WI38 (cell line): ENCODE data around the gene MYH7.
"Not testable (repeated sequence)": the region's sequence is repeated elsewhere in the genome, so short reads cannot be mapped to it uniquely, and the experiment has no call there.

ENCODE experiments used
- H3K4me3 ChIP-seq: 2 replicates; pipeline ENCODE4 v1.5.1; 2011; ENCODE audit warnings: low read depth, mild to moderate bottlenecking, control low read depth, low read length
- TF ChIP-seq, protein P1 (sequence below): IDR thresholded peaks from 2 replicates; pipeline ENCODE4 v1.5.1; 2012; ENCODE audit warnings: low read depth, mild to moderate bottlenecking, control low read depth, low read length

MYH7 gene

DNA sequence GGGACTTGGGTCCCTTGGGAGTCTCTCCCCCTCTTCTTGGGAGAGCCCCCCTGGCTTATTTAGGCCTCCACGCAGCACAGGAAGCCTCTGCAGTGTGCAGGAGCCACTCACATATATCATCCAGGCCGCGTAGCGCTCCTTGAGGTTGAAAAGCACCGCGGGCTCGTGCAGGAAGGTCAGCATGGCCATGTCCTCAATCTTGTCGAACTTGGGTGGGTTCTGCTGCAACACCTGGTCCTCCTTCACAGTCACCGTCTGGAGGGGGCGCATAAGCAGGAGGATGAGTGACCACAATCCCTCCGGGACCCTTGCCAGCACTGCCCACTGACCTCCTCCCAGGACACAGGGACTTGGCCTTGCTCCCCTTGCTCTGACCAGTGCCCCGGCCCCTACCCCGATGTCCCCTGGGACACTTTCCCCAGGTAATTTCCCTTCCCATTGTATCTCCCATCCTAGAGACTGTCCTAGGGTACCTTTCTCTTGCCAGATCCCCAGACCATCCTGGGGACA lies 29.9 kb downstream of the MYH7 start:
- TF ChIP-seq, protein P1, sequence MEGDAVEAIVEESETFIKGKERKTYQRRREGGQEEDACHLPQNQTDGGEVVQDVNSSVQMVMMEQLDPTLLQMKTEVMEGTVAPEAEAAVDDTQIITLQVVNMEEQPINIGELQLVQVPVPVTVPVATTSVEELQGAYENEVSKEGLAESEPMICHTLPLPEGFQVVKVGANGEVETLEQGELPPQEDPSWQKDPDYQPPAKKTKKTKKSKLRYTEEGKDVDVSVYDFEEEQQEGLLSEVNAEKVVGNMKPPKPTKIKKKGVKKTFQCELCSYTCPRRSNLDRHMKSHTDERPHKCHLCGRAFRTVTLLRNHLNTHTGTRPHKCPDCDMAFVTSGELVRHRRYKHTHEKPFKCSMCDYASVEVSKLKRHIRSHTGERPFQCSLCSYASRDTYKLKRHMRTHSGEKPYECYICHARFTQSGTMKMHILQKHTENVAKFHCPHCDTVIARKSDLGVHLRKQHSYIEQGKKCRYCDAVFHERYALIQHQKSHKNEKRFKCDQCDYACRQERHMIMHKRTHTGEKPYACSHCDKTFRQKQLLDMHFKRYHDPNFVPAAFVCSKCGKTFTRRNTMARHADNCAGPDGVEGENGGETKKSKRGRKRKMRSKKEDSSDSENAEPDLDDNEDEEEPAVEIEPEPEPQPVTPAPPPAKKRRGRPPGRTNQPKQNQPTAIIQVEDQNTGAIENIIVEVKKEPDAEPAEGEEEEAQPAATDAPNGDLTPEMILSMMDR, result no peak
- no peak overlapping the region for H3K4me3 ChIP-seq

DNA sequence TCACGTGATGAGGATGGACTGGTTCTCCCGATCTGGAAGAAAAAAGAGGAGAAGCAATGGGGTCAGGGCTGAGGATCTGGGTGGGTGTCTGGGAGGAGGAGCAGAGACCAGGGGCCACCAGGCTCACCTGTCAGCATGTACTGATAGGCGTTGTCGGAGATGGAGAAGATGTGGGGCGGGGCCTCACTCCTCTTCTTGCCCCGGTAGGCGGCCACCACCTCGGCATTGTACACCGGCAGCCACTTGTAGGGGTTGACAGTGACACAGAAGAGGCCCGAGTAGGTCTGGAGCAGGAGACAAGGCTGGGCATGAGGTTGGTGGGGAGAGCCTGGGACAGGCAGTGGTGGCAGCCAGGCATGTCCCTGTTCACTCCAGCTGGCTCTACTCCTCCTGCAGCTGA lies 30.4 kb downstream of the MYH7 start:
- TF ChIP-seq, protein P1, result no peak
- no peak overlapping the region for H3K4me3 ChIP-seq

DNA sequence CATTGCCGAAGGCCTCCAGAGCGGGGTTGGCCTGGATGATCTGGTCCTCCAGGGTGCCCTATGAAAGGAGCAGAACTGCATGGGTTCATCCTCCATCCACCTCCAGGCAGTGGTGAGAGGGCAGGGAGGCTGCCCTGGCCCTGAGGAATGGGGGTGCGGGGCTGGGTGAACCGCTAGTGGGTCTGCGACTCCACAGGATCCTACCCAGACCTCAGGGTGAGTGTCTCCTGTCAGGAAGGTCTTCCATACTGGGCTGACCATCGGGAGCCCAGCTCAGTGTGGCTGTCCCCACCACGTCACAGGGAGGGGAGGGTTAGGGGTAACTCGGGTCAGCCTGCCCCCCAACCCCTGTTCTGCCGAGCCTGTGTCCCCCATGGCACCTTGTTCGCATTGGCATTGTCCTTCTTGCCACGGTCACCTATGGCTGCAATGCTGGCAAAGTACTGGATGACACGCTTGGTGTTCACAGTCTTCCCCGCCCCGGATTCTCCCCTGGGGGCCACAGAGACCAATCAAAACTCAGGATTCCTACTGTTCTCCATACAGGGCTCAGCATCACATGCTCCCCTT lies 31.0 kb downstream of the MYH7 start:
- TF ChIP-seq, protein P1, result no peak
- no peak overlapping the region for H3K4me3 ChIP-seq

DNA sequence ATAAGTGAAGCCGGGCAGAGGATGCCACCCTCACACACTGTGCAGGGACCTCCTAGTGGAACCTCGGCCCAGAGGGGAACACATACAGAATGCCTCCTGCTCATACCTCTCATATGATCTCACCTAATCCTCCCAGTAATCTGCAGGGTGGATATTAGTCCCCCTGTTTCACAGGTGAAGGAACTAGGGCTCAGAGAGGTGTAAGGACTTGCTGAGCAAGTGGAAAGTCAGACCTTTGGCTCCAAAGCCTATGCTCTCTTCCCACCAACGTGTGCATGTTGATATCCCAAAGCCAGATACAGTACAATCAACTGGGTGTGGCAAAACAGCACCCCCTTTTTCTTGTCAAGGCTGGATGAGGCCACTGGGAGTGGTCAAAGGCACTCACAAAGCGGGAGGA lies 31.6 kb downstream of the MYH7 start:
- TF ChIP-seq, protein P1, result no peak
- no peak overlapping the region for H3K4me3 ChIP-seq

DNA sequence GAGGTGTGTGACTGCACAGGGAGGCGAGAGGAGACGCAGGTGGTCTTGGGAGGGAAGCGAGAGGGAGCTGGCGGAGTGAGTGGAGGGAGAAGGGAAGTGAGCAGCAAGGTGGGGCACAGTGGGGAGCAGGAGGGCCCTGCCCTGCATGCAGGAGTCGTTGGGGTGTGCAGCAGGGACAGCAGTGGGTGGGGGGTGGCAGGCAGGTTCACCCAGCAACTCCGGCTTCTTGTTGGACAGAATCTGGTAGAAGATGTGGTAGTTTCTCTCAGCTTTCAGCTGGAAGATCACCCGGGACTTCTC lies 32.4 kb downstream of the MYH7 start:
- TF ChIP-seq, protein P1, result no peak
- H3K4me3 ChIP-seq, result no peak overlapping the region

DNA sequence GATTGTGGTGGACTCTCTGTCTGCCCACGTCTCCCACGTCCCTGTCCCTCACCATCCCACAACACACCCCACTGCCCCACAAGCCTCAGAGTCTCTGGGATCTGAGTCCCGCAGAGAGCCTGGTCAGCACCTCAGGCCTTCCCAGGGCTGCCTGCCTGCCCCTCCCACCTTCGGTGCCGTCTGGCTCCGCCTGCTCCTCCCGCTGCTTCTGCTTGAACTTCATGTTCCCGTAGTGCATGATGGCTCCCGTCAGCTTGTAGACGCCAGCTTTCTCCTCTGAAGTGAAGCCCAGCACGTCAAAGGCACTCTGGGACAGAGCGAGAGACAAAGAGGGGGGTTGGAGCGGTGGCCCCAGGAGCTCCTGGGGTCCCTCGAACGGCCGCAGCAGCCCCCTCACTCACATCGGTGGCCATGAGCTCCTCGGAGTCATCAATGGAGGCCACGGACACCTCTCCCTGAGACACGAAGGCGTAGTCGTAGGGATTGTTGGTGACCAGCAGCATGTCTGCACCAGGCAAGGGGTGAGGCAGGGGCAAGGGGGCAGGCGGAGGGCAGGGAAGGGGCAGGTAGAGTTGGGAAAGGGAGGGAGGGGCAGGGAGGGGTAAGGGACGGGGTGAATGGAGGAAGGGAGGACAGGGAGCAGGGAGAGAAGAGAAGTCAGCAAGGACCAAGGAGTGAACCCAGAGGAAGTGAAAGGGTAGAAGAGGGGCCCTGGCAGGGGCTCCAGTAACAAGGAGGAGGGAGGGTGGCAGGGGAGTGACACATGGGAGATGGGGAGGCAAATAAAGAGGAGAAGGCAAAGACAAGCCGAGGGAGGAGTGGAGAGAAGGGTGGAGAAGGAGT lies 32.9 kb downstream of the MYH7 start:
- TF ChIP-seq, protein P1, result no peak
- H3K4me3 ChIP-seq, result no peak overlapping the region

DNA sequence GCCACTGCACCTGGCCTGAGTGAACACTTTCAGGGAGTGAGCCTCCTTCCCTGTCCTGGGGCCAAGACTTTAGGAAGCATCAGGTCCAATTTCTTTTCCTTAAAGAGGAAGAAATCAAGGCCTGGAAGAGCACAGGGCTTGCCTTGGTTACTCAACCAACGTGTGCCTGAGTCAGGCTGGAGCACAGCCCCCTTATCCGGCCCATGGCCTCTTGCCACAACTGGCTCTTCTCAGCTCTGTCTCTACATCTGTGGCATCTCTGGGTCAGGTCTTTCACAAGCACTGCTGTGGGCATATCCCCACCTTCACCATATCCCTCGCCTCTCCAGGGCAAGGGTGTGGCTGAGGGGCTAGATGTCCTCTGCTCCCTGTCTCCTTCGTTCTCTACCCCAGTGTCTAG lies 34.2 kb downstream of the MYH7 start:
- no peak overlapping the region for H3K4me3 ChIP-seq
- TF ChIP-seq, protein P1, result no peak

DNA sequence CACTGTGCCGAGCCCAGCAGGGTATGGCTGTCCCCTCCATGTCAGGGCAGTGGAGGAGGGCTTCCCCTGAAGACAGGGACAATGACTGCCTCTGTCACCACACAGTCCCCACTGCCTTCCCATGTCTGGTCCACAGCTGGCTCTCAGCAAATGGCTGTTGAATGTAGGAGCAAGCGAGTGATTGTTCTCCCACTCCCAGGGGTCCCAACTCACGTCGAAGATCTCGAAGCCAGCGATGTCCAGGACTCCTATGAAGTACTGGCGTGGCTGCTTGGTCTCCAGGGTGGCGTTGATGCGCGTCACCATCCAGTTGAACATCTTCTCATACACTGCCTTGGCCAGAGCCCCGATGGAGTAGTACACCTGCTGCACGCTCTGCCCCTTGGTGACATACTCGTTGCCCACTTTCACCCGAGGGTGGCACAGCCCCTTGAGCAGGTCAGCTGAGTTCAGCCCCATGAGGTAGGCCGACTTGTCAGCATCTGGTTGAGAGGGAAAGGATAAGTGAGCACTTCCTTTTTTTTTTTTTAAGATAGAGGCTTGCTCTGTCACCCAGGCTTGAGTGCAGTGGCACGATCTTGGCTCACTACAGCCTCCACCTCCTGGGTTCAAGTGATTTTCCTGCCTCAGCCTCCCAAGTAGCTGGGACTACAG lies 34.8 kb downstream of the MYH7 start:
- not testable (repeated sequence) for H3K4me3 ChIP-seq
